AG04450 (cell line): Measurements from ENCODE around the gene DPYSL5. TPM values are rescaled to one million over a fixed set of nuclear protein-coding genes. Genes with fewer than 3 reads are reported as not detected.

ENCODE experiments used
- CTCF ChIA-PET: fragments of 300-600, 350-600 bp; formaldehyde crosslinking; extraction: SDS; loops from one replicate; lab custom pipeline; 2022; ENCODE audit warnings: antibody characterized with exemption, inconsistent platforms; lab: Charles Lee
- POLR2A ChIA-PET: fragments of 350-600 bp; formaldehyde crosslinking; extraction: SDS; loops from one replicate; lab custom pipeline; 2021; ENCODE audit warnings: antibody characterized with exemption, inconsistent platforms; lab: Yijun Ruan, JAX
- DNase-seq: peaks from one replicate; pipeline ENCODE4 v3.0.0-alpha.2; 2011; ENCODE audit warnings: low read depth, low spot score
- H3K27ac ChIP-seq: one replicate; pipeline ENCODE4 v1.5.1; 2012; ENCODE audit warnings: low read depth, low read length, control low read depth
- H3K27me3 ChIP-seq: one replicate; pipeline ENCODE4 v1.6.0; 2012; ENCODE audit warnings: low read length; ENCODE audit not compliant: control insufficient read depth, insufficient read depth
- H3K4me3 ChIP-seq: 2 replicates; pipeline ENCODE4 v1.5.1; 2011; ENCODE audit warnings: mild to moderate bottlenecking, low read depth, low read length, control low read depth
- H3K9me3 ChIP-seq: 2 replicates; pipeline ENCODE4 v1.5.1; 2012; ENCODE audit warnings: low read length; ENCODE audit not compliant: control insufficient read depth, insufficient read depth
- polyA plus RNA-seq: library from polyadenylated mRNA; depleted of rRNA; stranded (reverse); fragments of >200 nt; gene quantifications from 2 replicates; pipeline ENCODE4 v1.2.3, GENCODE V29; 2011
- TF ChIP-seq, protein P1 (sequence below): IDR thresholded peaks from 2 replicates; pipeline ENCODE4 v1.5.1; 2011; ENCODE audit warnings: low read depth, low read length, control low read depth, inconsistent platforms

The DPYSL5 gene
- polyA plus RNA-seq, 1 experiment: not detected

DNA sequence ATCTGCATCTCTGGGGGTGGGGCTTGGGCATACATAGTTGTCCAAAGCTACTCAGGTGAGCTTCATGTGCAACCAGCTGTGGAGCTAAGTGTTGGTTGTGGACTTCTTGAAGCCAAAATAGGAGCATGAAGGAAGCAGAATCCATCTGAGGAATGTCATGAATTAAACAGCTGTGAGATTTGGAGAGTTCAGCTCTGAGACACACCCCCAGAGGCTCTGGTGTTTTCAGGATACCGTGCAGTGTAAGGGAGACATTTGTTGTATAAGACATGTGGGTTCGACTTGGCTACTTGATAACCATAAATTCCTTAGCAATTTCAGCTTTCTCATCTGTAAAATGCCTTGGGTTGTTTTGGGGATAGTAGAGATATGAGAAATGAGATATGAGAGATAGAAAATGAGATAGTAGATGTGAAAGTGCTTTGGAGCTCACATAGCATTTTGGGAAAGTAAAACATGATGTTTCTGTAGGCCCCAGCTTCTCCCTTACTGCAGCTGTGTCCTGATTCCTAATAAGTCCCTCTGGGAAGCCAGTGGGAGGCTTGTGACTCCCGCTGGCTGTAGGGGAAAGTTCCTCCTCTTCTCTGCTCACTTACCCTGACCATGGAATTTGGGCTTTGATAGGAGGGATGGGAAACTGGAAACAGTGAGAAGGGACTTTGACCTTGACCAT is 50.0 kb downstream of the DPYSL5 start:
- no peak for DNase-seq

DNA sequence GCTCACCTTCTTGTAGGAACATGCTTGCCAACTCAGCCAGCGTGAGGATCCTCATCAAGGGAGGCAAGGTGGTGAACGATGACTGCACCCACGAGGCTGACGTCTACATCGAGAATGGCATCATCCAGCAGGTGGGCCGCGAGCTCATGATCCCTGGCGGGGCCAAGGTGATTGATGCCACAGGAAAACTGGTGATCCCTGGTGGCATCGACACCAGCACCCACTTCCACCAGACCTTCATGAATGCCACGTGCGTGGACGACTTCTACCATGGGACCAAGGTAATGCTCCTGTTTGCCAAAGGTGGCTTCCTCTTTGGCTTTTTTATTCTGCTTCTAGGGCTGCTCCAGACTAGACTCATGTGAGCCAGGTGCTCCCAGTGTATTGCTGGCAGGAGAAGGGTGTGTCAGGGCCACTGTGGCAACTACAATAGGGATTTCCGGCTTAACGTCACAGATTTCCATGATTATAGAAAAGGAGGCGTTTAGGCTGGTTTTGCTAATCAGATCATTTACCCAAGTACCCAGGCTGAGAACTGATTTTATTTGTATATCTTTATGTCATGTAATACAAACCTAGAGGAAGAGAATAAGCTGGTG is 50.6 kb downstream of the DPYSL5 start:
- no peak for DNase-seq
- ChIA-PET POLR2A (no interaction called here), CTCF (interaction anchor here (0.6 to 3.3 kb wide), 3 partner anchors 24 to 52 kb away, joined by 4 to 15 read pairs (median 5); no protein-coding TSS in a partner anchor)
- Histone ChIP-seq H3K27ac (no peak overlapping the region), H3K27me3 (peaks cover 34% of the 10 kb centered on the region), H3K4me3 (no peak overlapping the region), H3K9me3 (no peaks in the 10 kb centered on the region)
- TF ChIP-seq, protein P1, sequence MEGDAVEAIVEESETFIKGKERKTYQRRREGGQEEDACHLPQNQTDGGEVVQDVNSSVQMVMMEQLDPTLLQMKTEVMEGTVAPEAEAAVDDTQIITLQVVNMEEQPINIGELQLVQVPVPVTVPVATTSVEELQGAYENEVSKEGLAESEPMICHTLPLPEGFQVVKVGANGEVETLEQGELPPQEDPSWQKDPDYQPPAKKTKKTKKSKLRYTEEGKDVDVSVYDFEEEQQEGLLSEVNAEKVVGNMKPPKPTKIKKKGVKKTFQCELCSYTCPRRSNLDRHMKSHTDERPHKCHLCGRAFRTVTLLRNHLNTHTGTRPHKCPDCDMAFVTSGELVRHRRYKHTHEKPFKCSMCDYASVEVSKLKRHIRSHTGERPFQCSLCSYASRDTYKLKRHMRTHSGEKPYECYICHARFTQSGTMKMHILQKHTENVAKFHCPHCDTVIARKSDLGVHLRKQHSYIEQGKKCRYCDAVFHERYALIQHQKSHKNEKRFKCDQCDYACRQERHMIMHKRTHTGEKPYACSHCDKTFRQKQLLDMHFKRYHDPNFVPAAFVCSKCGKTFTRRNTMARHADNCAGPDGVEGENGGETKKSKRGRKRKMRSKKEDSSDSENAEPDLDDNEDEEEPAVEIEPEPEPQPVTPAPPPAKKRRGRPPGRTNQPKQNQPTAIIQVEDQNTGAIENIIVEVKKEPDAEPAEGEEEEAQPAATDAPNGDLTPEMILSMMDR: no peak

More for the DNA sequence above, 50.0 kb downstream of the DPYSL5 start:
- Histone ChIP-seq H3K27ac (no peak overlapping the region), H3K4me3 (no peak overlapping the region), H3K9me3 (no peaks in the 10 kb centered on the region), H3K27me3 (peaks cover 28% of the 10 kb centered on the region)
- TF ChIP-seq, protein P1: no peak
- ChIA-PET CTCF (interaction anchor here (3.3 kb wide), 1 partner anchor 52 kb away, joined by 15 read pairs; no protein-coding TSS in a partner anchor), POLR2A (no interaction called here)

DNA sequence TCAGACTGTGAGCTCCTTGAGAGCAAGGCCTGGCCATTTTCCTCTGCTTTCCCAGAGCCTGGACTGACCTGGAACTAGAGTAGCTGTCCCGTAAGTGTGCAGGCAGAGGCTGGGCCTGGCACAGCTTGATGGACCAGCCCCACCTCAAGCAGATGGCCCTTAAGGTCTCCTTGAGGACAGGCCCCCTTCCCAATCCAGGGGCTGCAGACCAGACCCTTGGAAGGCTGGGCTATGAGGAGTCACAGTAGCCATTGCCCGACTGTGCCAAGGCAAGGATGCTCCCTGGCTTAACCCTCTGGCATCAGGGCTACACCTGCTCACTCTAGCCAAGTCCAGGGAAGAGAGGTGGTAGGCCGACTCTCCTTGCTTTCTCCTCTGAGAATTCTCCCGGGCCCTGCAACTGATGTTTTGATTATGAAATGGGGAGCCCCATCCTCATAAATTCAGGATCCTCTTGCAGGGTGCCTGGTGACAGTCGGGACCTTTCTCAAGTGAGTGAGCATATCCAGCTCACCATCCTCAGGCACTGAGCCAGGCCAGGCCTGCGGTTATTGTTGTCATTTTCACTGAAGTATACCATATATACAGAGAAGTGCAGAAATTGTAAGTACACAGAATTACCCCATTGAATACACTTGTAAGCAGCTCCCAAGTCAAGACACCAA is 51.7 kb downstream of the DPYSL5 start:
- Histone ChIP-seq H3K4me3 (no peak overlapping the region), H3K27ac (no peak overlapping the region), H3K9me3 (no peaks in the 10 kb centered on the region), H3K27me3 (peaks cover 41% of the 10 kb centered on the region)
- CTCF ChIA-PET: interaction anchor here (1.2 to 3.3 kb wide), 2 partner anchors 23 to 53 kb away, joined by 5 to 15 read pairs; no protein-coding TSS in a partner anchor
- no peak for DNase-seq
- POLR2A ChIA-PET: no interaction called here
- TF ChIP-seq, protein P1: no peak

DNA sequence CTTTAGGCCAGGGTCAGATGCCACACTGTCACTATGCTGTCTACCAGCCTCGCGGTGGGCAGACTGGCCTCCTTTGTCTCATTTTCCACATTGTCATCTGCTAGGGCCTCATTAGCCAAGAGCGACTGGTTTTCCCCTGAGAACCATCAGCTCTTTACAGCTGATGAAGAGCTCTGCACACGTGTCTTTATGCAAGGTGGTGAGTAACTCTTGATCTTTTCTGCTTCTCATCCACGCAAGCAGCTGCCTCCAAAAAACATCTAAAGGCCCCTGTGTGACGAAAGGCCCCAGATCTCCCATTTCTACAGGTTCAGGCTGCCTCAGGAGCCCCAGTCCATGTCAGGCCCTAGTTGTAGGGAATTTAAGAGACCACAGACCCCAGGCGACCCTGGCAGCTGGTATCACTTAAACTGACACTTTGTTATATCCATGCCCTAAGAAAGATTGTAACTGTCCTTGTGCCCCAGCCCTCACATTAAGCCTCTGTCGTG is 52.9 kb downstream of the DPYSL5 start:
- H3K27ac ChIP-seq: no peak overlapping the region
- TF ChIP-seq, protein P1: no peak
- no peak for DNase-seq
- H3K4me3 ChIP-seq: no peak overlapping the region
- peaks cover 48% of the 10 kb centered on the region for H3K27me3 ChIP-seq
- ChIA-PET CTCF (no interaction called here), POLR2A (no interaction called here)
- H3K9me3 ChIP-seq: no peaks in the 10 kb centered on the region
